Neural crest cell (in vitro differentiated cells): ENCODE results near the gene PLEKHM2. TPM values are rescaled to one million over a fixed set of nuclear protein-coding genes. Genes with fewer than 3 reads are reported as not detected.
A peak's percentile ranks its signal among the peaks of the same experiment; 100 is the strongest.
"Not testable (repeated sequence)": the region's sequence is repeated elsewhere in the genome, so short reads cannot be mapped to it uniquely, and the experiment has no call there.

Experiments
- DNase-seq: peaks from one replicate; pipeline ENCODE4 v3.0.0; 2021; ENCODE audit warnings: low read depth, mixed read lengths, low spot score
- H3K27ac Mint-ChIP-seq: one replicate; pipeline ENCODE4 v1.8.0; 2021; ENCODE audit warnings: mild to moderate bottlenecking, mixed read lengths; ENCODE audit not compliant: unreplicated experiment
- H3K27me3 Mint-ChIP-seq: 2 replicates; pipeline ENCODE4 v1.8.0; 2021; ENCODE audit warnings: low read depth, mild to moderate bottlenecking, mixed read lengths
- H3K36me3 Mint-ChIP-seq: 2 replicates; pipeline ENCODE4 v1.8.0; 2021; ENCODE audit warnings: low read depth, mild to moderate bottlenecking, mixed read lengths
- H3K4me1 Mint-ChIP-seq: 2 replicates; pipeline ENCODE4 v1.8.0; 2021; ENCODE audit warnings: mixed read lengths
- H3K4me3 Mint-ChIP-seq: one replicate; pipeline ENCODE4 v1.8.0; 2021; ENCODE audit warnings: mild to moderate bottlenecking, mixed read lengths
- H3K9me3 Mint-ChIP-seq: 2 replicates; pipeline ENCODE4 v1.8.0; 2021; ENCODE audit warnings: mixed read lengths
- CTCF ChIP-seq: fragments of 200-600 bp; sonication (generic); conservative IDR thresholded peaks from 2 replicates; pipeline ENCODE4 v1.5.0; 2021; ENCODE audit warnings: antibody characterized with exemption, mild to moderate bottlenecking
- total RNA-seq: library from RNA; stranded (reverse); gene quantifications from 2 replicates; pipeline ENCODE4 v1.2.1, GENCODE V29; 2021

PLEKHM2 gene
- total RNA-seq, 1 donor from 2014 or later: 64.5 TPM

- Mint-ChIP-seq H3K4me3 (no peak overlapping the region), H3K36me3 (peaks cover 9% of the 10 kb centered on the region), H3K4me1 (no peaks in the 10 kb centered on the region), H3K9me3 (no peaks in the 10 kb centered on the region), H3K27ac (no peak overlapping the region), H3K27me3 (no peaks in the 10 kb centered on the region)
- DNase-seq: no peak
- no peak for TF ChIP-seq CTCF
Measured at GRCh38 chr1:15639931-15640330, 44.2 kb upstream of the PLEKHM2 start.

- Mint-ChIP-seq H3K4me1 (no peaks in the 10 kb centered on the region), H3K4me3 (no peak overlapping the region), H3K36me3 (peaks cover 14% of the 10 kb centered on the region), H3K9me3 (no peaks in the 10 kb centered on the region), H3K27me3 (no peaks in the 10 kb centered on the region), H3K27ac (peak overlapping the region; percentile 62)
- no peak for DNase-seq
- TF ChIP-seq CTCF: no peak
Measured at GRCh38 chr1:15640667-15641066, 43.5 kb upstream of the PLEKHM2 start.

DNA sequence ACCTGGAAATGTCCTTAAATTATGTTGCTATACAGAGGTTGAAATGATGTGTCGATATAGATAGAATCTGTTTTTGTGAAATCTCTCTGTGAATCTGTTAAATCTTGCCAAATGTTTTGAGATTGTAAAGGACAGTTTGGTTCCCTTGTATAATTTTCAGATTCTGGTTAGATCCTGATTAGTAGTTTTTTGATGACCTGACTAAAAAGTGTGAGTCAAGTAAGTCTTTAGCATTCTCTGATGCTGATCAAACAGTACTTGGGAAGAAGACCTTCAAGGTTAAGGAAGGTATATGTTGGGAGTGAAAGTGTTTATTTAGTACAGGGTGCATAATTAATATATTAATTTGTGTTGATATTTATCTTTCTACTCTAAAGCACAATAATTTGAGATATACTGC is 34.2 kb upstream of the PLEKHM2 start:
- no peak for TF ChIP-seq CTCF
- Mint-ChIP-seq H3K36me3 (peaks cover 15% of the 10 kb centered on the region), H3K9me3 (no peaks in the 10 kb centered on the region), H3K4me1 (no peaks in the 10 kb centered on the region), H3K27me3 (no peaks in the 10 kb centered on the region), H3K4me3 (no peak overlapping the region), H3K27ac (no peak overlapping the region)
- no peak for DNase-seq

DNA sequence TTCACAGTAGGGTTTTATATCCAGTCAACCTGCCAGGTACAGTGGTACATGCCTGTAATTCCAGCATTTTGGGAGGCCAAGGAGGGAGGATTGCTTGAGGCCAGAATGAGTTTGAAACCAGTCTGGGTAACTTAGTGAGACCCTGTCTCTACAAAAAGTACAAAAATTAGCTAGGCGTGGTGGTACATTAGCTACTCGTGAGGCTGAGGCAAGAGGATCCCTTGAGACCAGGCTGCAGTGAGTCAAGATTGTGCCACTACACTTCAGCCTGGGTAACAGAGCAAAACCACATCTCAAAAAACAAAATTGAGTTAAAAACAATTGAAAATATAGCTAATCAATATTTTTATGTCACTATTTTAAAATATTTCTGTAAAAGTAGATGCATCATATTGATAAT is 33.7 kb upstream of the PLEKHM2 start:
- no peaks in the 10 kb centered on the region for H3K27me3 Mint-ChIP-seq
- TF ChIP-seq CTCF: no peak
- no peaks in the 10 kb centered on the region for H3K4me1 Mint-ChIP-seq
- H3K4me3 Mint-ChIP-seq: no peak overlapping the region
- H3K36me3 Mint-ChIP-seq: peaks cover 10% of the 10 kb centered on the region
- no peaks in the 10 kb centered on the region for H3K9me3 Mint-ChIP-seq
- DNase-seq: no peak
- no peak overlapping the region for H3K27ac Mint-ChIP-seq

DNA sequence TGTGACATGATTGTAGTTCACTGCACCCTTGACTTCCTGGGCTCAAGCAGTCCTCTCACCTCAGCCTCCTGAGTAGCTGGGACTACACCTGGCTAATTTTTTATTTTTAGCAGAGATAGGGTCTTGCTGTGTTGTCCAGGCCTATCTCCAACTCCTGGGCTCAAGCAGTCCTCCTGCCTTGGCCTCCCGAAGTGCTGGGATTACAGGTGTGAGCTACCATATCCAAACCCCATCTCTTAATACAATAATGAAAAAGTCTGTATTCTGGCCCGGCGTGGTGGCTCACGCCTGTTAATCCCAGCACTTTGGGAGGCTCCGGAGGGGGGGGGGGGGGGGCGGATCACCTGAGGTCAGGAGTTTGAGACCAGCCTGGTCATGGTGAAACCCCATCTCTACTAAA is 32.0 kb upstream of the PLEKHM2 start:
- DNase-seq, H3K4me3 Mint-ChIP-seq, H3K9me3 Mint-ChIP-seq, H3K27me3 Mint-ChIP-seq, H3K27ac Mint-ChIP-seq, H3K4me1 Mint-ChIP-seq: not testable (repeated sequence)
- H3K36me3 Mint-ChIP-seq: peaks cover 12% of the 10 kb centered on the region

DNA sequence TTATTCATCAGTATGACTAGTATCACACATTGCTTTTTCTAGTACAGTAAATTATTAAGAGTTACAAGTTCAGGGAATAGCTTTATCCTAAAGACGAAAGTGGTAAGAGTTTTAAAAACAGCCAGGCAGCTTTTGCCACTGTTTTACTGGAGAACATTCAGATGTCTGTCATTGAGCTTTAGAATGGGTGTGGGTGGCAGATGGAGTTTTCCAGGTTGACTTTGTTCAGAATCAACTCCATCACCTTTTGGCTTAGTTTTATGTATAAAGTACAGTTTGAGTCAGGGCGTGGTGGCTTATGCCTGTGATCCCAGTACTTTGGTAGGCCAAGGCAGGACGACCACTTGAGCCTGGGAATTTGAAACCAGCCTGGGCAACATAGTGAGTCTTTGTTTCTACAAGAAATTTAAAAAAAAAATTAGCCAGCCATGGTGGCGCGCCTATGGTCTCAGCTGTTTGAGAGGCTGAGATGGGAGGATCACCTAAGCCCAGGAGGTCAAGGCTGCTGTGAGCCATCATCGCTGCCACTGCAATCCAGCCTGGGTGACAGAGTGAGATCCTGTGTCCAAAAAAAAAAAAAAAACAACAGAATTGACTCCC is 29.9 kb upstream of the PLEKHM2 start:
- Mint-ChIP-seq H3K36me3 (peaks cover 10% of the 10 kb centered on the region), H3K27me3 (no peaks in the 10 kb centered on the region), H3K9me3 (no peaks in the 10 kb centered on the region), H3K4me1 (no peaks in the 10 kb centered on the region), H3K4me3 (no peak overlapping the region), H3K27ac (no peak overlapping the region)
- TF ChIP-seq CTCF: no peak
- DNase-seq: no peak
